Measurements from ENCODE around the gene PLEKHA7.

Gene PLEKHA7

GRCh38 chr11:16749666-16750065 is 264.5 kb downstream of the PLEKHA7 start:
- DNase-seq (ENCODE audit: extremely low read depth, low read depth) = no peak

GRCh38 chr11:16749092-16749491 is 265.1 kb downstream of the PLEKHA7 start:
- TF ChIP-seq CTCF (IDR thresholded peaks at IDR 0.05; ENCODE audit: low read depth, low read length) = no peak
- DNase-seq (ENCODE audit: extremely low read depth, low read depth) = no peak

More at GRCh38 chr11:16749666-16750065, 264.5 kb downstream of the PLEKHA7 start:
- TF ChIP-seq CTCF (IDR thresholded peaks at IDR 0.05; ENCODE audit: low read depth, low read length) = no peak

- no peak for TF ChIP-seq CTCF (IDR thresholded peaks at IDR 0.05; ENCODE audit: low read depth, low read length)
- DNase-seq (ENCODE audit: extremely low read depth, low read depth) = no peak
These were observed 268.1 kb downstream of the PLEKHA7 start for GRCh38 chr11:16745950-16746605.

- no peak for TF ChIP-seq CTCF (IDR thresholded peaks at IDR 0.05; ENCODE audit: low read depth, low read length)
These were observed 270.0 kb downstream of the PLEKHA7 start for GRCh38 chr11:16744128-16744725.

GRCh38 chr11:16743478-16743877 is 270.7 kb downstream of the PLEKHA7 start:
- no peak for TF ChIP-seq CTCF (IDR thresholded peaks at IDR 0.05; ENCODE audit: low read depth, low read length)
- DNase-seq (ENCODE audit: extremely low read depth, low read depth) = no peak

More at GRCh38 chr11:16744128-16744725, 270.0 kb downstream of the PLEKHA7 start:
- DNase-seq (ENCODE audit: extremely low read depth, low read depth) = no peak

GRCh38 chr11:16741473-16741872 is 272.7 kb downstream of the PLEKHA7 start:
- DNase-seq (ENCODE audit: extremely low read depth, low read depth) = no peak
- no peak for TF ChIP-seq CTCF (IDR thresholded peaks at IDR 0.05; ENCODE audit: low read depth, low read length)

GRCh38 chr11:16738947-16739815 is 275.0 kb downstream of the PLEKHA7 start:
- DNase-seq (ENCODE audit: extremely low read depth, low read depth) = no peak
- no peak for TF ChIP-seq CTCF (IDR thresholded peaks at IDR 0.05; ENCODE audit: low read depth, low read length)
